Measurements from ENCODE around the gene INIP.

INIP gene

DNA sequence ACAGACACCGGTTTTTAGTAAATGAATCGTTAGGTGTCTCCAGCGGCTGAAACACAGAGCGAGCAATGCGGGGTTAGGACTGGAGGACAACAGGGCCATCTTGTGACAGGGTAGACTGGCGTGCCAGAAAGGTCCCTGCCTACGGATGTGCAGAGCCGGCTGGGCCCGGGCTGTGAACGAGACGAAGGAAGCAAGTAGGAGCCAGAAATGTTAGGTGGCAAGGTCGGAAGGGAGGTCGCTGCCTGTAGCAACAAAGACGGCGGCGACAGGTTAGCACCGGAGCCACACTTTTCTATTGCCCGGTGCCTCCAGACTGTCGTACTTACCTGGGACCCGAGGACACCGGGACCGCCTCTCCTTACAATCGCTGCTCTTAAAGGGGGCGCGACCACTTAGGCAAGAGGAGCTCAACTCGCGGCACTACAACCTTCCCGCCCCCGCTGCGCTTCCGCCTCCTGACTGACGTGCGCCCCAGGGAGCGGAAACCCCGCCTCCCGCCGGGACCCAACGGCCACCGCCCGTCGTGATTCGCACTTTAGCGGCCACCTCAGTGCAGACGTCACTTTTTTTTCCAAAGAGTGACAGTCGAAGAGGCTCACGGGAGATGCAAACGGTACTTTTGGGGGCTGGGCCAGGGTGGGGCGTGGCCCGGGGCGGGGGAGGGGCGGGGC is at the start of gene INIP:
Gene INIP (minus strand): TSS at position 457 of the 671 bp plus-strand sequence. CDS start 1,632 bp downstream, outside the sequence.
- FAIRE-seq: no peak

DNA sequence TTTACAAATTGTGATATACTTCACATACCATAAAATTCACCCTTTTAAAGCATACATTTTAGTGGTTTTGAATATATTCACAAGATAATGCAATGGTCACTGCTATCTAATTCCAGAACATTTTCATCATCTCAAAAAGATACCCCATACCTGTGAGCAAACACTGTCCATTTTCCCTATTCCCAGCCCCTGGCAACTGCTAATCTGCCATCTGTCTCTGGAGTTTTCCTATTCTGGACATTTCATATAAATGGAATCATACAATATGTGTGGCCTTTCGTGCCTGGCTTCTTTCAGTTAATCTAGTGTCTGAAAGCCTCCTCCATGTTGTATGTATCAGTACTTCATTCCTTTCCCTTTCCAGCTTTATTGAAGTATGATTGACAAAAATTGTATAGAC is 47.4 kb upstream of the INIP start:
- FAIRE-seq: no peak

- no peak for FAIRE-seq
These were observed 46.9 kb upstream of the INIP start for GRCh38 chr9:112764837-112765236.

DNA sequence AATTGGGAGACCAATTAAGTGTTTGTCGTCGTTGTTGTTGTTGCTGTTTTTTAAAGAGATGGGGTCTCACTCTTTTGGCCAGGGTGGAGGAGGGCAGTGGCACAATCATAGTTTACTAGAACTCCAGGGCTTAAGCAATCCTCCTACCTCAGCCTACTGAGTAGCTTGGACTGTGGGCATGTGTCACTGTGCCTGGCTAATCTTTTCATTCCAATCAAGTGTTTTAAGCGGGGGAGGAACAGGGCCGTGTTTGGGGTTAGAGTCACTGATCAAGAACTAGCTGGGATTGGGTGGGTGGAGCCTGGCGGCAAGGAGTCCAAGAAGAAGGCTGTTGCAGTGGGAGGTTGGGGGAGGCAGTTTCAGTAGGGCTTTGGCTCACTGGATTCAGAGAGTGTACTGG is 46.4 kb upstream of the INIP start:
- FAIRE-seq: no peak

- no peak for FAIRE-seq
These were observed 45.0 kb upstream of the INIP start for GRCh38 chr9:112762726-112763518.

DNA sequence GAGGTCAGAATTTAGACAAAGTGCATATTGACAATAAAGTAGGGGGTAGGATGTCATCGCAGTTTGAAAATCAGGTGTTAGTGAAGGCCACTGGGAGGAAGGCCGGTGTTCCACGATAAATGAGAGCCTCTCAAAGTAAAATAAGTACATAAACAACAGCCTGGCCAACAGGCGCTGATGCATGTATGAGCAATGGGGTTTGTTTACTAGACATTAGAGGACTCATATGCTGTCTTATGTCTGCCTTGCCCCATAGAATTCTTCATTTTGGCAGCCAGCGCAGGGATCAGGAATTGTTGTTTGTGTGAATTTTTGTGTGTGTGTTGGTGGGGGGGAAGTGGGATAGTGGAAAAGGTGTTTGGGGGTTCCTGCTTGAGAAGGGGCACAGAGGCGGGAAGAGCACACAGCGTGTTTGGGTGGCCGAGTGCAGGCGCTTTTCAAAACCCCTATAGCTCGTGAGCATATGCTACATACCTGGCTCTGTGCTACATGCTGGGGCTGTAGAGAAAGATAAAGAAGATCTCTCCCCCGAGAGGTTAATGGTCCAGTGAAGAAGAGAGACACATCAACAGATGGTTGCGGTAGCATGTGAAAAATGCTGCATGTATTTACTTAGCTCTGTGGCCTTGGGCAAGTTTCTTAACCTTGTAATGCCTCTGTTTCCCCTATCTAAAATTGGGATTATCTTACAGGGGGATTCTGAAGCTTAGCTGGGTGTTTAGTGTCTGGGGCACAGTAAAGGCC is 44.2 kb upstream of the INIP start:
- no peak for FAIRE-seq

DNA sequence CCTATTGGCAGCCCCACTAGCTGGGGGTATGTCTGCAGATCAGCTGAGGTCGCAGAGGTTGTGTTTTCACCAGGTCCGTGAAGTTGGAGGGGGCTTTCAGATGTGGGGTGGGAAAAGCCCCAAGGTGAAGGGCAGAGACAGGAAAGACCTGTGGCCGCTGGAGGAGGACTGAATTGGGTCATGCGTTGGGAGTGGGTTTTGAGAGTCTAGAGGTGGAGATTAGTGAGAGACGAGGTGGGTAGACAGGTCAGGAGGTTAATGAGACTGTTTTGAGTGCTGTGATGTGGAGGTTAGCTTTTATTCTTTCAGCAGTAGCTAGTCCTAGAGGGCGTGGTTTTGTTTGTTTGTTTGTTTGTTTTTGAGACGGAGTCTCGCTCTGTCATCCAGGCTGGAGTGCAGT is 42.9 kb upstream of the INIP start:
- FAIRE-seq: no peak

DNA sequence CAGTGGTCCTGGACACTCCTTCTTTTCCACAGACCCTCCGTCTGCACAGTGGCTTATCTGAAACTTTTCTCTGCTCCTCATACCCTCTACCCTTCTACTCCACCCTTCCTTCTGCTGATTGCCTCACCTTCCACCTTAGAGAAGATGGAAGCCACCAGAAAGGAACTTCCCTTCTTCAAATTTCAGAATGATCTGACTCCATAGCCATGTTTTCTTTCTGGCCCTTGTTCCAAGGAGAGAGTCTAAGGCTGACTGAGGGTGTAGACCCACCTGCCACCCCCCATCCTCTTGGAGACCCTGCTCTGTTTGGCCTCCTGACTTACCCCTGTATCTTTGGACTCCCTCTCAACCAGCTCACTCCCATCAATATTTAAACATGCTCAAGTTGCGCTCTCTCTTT is 40.0 kb upstream of the INIP start:
- no peak for FAIRE-seq

GRCh38 chr9:112757282-112757883 is 39.5 kb upstream of the INIP start:
- FAIRE-seq: no peak

- FAIRE-seq: no peak
These were observed 37.8 kb upstream of the INIP start for GRCh38 chr9:112755675-112756074.

- no peak for FAIRE-seq
These were observed 37.1 kb upstream of the INIP start for GRCh38 chr9:112755016-112755427.

DNA sequence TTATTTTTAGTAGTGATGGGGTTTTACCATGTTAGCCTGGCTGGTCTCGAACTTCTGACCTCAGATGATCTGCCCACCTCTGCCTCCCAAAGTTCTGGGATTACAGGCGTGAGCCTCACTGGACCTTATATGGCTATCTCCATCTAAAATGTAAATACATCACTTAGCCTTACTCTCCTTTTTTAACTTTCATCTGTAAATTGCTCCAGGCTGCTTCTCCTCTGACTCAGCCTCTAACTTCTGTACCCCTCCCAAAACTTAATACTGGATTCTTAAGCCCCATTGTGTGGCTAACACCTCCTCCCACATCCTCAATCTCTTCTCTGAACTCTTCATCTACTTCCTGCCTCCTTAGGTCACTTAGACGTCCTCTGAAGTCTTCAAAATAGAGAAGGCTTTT is 36.7 kb upstream of the INIP start:
- FAIRE-seq: no peak

GRCh38 chr9:112753725-112754124 is 35.8 kb upstream of the INIP start:
- no peak for FAIRE-seq

DNA sequence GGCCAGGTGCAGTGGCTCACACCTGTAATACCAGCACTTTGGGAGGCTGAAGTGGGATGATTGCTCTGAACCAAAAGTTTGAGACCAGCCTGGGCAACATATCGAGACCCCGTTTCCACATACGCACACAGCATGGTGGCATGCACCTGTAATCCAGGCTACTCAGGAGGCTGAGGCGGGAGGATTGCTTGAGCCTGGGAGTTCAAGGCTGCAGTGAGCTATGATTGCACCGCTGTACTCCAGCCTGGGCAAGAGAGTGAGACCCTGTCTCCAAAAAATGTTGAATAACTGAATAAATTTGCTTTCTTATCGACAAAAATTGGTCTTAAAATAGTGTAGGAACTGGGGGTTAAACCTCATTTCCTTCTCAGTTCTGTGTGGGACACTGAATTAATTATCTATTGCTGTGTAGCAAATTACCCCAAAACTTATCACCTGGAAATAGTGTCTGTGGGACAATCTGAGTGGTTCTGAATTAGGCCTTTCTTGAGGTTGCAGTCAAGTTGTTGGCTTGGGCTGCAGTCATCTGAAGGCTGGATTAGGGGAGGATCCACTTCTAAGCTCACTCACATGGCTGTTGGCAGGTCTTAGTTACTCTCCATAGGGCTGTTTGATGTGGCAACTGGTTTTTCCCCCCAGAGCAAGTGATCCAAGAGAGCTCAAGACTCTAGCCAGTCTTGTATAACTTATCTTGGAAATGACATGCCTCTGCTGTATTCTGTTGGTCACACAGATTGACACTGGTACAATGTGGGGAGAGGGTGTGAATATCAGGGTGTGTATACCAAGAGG is 34.6 kb upstream of the INIP start:
- no peak for FAIRE-seq

DNA sequence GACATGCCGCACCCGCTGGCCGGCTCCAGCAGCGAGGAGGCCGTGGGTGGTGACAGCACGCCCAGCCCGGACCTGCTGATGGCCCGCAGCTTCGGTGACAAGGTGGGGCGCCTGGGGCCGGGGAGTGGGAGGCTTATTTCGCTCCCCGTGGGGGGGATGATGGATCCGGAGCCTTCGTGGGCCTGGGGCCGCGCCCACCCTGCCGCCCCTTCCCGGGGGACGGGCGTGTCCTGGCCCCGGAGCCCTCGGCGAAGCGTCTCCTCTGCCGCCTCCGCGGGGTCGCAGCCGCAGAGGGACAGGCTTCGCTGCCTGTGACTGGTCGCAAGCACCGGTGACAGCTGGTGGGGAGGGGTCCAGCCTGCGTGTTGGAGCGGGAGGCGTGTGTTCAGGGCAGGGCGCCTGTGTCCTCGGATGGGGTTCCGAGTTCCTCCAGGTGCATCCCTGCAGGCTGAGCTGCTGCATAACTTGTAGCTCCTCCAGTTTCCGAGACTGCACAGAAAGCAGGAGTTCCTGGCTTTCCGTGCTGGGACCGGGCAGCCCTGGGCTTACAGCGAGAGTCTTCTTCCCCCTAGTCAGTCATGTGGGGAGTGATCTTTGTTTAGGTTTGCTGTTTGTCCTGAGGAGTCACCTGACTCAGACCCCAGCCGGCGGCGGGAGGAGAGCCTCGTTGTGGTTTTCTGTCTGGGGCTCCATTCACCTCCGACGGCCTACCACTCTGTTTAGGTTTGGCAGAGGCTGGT is 33.3 kb upstream of the INIP start:
- FAIRE-seq: no peak

DNA sequence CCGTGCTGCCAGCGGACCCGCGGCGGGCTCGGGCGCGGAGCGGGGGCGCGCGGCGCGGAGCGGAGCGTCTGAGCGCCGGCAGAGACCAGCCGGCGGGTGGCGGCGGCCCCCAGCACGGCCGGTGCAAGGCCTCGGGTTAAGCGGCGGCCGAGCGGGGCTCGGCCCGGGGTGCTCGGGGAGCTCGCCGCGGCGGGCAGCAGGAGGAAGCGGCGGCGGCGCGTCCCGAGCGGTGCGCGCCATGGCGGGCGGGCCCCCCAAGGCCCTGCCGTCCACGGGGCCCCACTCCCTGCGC is 32.8 kb upstream of the INIP start:
- FAIRE-seq: no peak

DNA sequence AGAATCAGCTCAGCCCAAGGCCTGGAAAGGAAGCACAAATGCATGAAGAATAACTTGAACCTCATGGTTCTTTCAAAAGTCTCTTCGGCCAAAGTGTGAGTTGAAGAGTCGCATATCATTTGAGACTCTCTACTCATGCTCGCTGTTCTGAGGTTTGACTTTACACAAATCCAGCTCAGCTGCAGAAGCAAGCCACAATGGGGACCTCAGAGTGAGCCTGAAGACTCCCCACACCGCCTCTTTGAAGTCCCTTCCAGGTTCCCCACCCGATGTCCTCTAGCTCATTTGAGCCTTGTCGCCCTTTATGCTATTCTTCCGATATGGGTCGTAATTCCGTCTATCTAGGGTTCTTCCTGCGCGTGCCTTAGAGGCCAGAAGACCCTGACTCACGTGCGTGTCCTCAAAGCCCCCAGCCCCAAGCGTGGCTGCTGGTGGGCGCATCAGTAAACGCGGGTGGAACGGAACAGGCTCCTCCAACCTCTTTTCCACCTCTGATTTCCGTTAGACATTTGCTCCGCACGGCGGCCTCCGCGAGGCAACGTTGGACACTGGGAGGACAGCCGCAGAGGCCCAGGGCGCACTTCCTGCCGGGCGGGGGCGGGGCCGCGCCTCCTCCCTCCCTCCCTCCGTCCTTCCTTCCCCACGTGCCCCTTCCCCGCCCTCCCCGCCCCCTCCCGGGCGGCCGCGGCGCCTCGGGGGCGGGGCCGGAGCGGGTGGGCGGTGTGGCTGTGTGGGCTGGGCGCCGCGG is 32.3 kb upstream of the INIP start, which contains the start of gene SNX30:
Gene SNX30 (plus strand): TSS at position 745 of the 748 bp plus-strand sequence. CDS start 242 bp downstream, outside the sequence.
- FAIRE-seq: no peak

- no peak for FAIRE-seq
These were observed 29.2 kb upstream of the INIP start for GRCh38 chr9:112747094-112747493.

DNA sequence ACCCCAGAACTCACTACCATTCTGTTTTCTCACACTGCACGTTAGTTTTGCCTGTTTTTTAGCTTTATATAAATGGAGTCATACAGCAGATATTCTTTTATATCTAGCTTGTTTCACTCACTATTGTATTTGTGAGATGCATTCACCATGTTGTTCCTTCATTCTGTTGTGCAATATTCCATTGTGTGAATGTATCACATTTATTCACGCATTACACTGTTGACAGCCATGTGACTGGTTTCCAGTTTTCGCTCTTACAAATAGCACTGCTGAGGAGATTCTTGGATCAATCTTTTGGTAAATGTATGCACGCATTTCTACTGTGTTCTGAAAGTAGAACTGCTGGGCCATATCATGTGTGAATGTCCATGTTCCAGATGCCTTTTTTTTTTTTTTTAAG is 26.3 kb upstream of the INIP start:
- FAIRE-seq: no peak

- no peak for FAIRE-seq
These were observed 25.4 kb upstream of the INIP start for GRCh38 chr9:112743216-112743836.

GRCh38 chr9:112734892-112735291 is 17.0 kb upstream of the INIP start:
- FAIRE-seq: no peak

Data from endometrium (tissue), 2 donors.